ENCODE measurements around the gene NEU2. TPM values are rescaled to one million over a fixed set of nuclear protein-coding genes. Genes with fewer than 3 reads are reported as not detected.
"Not testable (repeated sequence)": the region's sequence is repeated elsewhere in the genome, so short reads cannot be mapped to it uniquely, and the experiment has no call there.

The NEU2 gene
- total RNA-seq, 4 donors from 2014 or later = not detected

DNA sequence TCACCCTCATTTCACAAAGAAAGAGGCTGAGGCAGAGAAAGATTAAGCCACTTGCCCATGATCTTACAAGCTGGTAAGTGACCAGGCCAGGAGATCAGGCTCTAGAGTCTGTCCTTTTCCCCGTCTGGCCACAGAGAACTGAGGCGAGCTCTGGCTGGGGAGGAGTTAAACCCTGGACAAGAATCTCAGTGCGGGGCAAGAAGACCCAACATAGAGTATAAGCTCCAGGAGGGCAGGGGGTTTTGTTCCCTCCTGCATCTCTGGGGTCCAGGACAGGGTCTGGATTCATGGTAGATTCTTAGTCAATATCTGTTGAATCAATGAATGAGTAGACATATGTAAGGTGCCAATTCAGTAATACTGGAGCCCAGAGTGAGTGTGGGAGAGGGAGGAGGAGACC, 14.7 kb downstream of the NEU2 start:
- 92 to 98% methylated on average over 3 of the region's 3 CpGs for WGBS, 2 donors
- intact Hi-C loops (cut with DNase I) = no loop called here
- Histone ChIP-seq H3K4me3 (replicated peaks in 1 of 3) (no peak overlapping the region), H3K4me1 (peaks cover 0 to 5% of the 10 kb centered on the region in 2 donors), H3K27ac (no peak overlapping the region), H3K27me3 (no peaks in the 10 kb centered on the region), H3K9me3 (no peaks in the 10 kb centered on the region), H3K36me3 (no peaks in the 10 kb centered on the region)
- TF ChIP-seq POLR2A (IDR thresholded peaks at IDR 0.05) = no peak
- TF ChIP-seq, protein P1, sequence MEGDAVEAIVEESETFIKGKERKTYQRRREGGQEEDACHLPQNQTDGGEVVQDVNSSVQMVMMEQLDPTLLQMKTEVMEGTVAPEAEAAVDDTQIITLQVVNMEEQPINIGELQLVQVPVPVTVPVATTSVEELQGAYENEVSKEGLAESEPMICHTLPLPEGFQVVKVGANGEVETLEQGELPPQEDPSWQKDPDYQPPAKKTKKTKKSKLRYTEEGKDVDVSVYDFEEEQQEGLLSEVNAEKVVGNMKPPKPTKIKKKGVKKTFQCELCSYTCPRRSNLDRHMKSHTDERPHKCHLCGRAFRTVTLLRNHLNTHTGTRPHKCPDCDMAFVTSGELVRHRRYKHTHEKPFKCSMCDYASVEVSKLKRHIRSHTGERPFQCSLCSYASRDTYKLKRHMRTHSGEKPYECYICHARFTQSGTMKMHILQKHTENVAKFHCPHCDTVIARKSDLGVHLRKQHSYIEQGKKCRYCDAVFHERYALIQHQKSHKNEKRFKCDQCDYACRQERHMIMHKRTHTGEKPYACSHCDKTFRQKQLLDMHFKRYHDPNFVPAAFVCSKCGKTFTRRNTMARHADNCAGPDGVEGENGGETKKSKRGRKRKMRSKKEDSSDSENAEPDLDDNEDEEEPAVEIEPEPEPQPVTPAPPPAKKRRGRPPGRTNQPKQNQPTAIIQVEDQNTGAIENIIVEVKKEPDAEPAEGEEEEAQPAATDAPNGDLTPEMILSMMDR (IDR thresholded peaks at IDR 0.05) = no peak
- no peak for DNase-seq

DNA sequence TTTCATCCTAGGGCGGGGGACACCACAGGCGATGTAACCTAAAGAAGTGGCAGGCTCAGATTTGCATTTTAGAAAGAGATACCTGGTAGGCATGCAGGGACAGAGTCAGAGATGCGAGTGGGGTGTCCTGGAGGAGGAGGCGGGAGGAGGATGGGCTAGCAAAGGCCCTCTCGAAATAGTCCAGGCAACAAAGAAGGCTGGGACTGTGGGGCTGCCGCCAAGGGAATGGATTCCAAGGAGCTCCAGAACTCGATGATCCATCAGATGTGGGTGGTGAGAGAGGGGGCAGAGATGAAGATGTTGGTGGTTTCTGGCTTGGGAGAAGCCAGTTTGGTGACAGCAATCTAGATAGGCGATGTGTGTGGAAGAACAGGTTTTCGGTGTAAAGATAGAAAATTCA, 15.2 kb downstream of the NEU2 start:
- no peak for TF ChIP-seq POLR2A (IDR thresholded peaks at IDR 0.05)
- TF ChIP-seq, protein P1 (IDR thresholded peaks at IDR 0.05) = no peak
- H3K4me1 ChIP-seq = peaks cover 0 to 5% of the 10 kb centered on the region in 2 donors
- H3K27me3 ChIP-seq = no peaks in the 10 kb centered on the region
- H3K9me3 ChIP-seq = no peaks in the 10 kb centered on the region
- no peak for DNase-seq
- H3K4me3 ChIP-seq (replicated peaks in 1 of 3) = no peak overlapping the region
- H3K36me3 ChIP-seq = no peaks in the 10 kb centered on the region
- 73 to 79% methylated on average over 9 of the region's 9 CpGs for WGBS, 2 donors
- no peak overlapping the region for H3K27ac ChIP-seq
- intact Hi-C loops (cut with DNase I) = no loop called here

DNA sequence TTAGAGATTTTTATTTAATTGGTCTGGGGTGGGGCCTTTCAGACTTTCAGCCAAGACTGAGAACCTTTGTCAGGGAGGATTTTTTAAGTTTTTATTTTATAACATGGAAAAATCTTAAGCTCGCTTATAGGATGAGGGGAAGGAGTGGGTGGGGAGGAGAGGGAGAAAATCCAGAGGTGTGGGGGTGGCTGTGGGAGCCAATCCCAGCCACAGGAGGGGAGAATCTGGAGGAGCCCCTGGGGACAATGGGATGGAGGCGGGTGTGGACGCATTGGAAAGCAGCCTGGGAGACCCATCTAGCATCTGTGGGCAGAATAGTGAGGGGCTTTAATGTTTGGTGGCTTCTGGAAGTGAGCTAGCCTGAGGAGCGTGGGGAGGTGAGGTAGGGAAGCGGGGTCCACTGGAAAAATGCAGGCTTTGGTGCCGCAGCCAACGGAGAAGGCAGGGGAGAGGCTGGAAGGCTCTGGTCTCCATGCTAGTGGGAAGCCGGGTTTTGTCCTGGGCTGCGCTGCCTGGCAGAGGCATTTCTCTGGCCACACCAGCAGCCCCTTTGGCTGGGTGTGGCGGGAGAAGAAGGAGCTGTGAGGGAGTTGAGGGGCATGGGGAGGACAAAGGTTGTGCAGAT, 16.2 kb downstream of the NEU2 start:
- no peak overlapping the region for H3K27ac ChIP-seq
- no peaks in the 10 kb centered on the region for H3K9me3 ChIP-seq
- 82 to 85% methylated on average over 10 of the region's 10 CpGs for WGBS, 2 donors
- no peaks in the 10 kb centered on the region for H3K36me3 ChIP-seq
- no peaks in the 10 kb centered on the region for H3K27me3 ChIP-seq
- TF ChIP-seq, protein P1 (IDR thresholded peaks at IDR 0.05) = no peak
- no peak for TF ChIP-seq POLR2A (IDR thresholded peaks at IDR 0.05)
- intact Hi-C loops (cut with DNase I) = no loop called here
- DNase-seq = no peak
- H3K4me1 ChIP-seq = peaks cover 0 to 5% of the 10 kb centered on the region in 2 donors
- H3K4me3 ChIP-seq (replicated peaks in 1 of 3) = no peak overlapping the region

DNA sequence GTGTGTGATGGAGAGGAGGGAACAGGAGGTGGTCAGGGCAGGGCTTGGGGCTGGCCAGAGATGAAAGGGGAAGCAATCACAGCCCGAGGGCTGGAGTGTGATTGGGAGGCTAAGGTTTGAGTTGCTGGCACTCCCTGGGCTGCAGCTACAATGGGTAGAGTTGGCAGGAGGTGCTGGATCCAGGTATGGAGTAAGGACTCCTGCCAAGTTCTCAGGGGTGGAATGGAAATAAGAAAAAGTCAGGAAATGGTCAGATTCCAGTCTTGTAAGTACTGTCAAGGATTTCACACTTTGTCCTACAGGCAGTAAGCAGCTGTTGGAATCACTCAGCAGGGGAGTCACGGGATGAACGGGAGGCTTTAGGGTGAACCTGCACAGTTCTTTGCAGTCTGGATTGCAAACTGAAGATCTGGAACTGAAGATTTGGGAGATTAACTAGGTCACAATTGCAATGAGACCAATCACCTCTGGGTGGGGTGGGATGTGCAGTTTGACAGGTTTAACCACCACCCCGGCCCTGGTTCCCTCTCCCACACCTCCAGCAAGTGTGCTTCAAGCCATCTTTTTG, 16.8 kb downstream of the NEU2 start:
- no peak for DNase-seq
- Histone ChIP-seq H3K27me3 (no peaks in the 10 kb centered on the region), H3K27ac (no peak overlapping the region), H3K4me3 (replicated peaks in 1 of 3) (no peak overlapping the region), H3K36me3 (no peaks in the 10 kb centered on the region), H3K9me3 (no peaks in the 10 kb centered on the region), H3K4me1 (peaks cover 0 to 10% of the 10 kb centered on the region in 2 donors)
- WGBS, 2 donors = 42 to 49% methylated on average over 4 of the region's 4 CpGs
- no peak for TF ChIP-seq POLR2A (IDR thresholded peaks at IDR 0.05)
- intact Hi-C loops (cut with DNase I) = no loop called here

DNA sequence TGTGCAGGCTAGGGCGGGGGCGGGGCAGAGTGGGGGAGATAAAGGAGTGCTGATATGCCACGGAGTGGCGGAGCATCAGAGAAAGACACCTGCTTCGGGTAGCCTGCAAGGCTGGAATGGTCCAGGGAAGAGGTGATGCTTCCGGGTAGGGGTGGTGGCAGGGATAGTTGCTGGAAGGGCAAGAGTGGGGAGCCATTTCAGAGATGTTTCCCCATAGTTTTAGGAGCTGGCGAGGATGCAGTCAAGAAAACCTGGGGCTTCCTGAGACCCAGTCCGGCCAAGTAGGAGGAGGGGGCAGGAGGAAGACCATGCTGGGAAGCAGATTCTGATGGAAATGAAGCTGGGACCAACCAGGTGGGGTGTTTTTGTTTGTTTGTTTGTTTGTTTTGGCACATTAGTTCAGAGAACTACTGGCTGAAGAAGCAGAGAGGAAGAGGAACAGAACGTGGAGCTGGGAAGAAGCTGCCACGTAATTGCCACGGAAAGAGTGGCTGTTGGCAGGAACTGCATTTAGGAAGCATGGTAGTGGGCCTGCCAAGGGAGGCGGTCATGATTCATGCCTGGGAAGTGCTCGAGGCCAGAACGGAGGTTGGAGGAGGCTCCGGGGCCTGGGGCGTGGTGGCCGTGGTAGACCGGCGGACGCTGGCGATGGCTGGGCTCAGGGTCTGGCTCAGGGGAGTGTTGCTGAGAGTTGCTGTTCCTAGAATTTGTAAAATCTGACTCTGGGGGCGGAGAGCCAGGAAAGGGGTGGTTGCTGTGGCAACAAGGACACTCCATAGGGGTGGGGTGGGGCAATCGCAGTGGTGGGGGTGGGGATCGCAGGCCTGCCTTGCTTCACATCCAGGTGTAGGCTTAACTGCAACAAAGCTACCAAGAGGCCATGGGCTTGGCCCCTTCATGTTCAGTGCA, 19.0 kb downstream of the NEU2 start:
- TF ChIP-seq, protein P1 (IDR thresholded peaks at IDR 0.05) = no peak
- no peak for TF ChIP-seq POLR2A (IDR thresholded peaks at IDR 0.05)
- 48 to 54% methylated on average over 23 to 24 of the region's 24 CpGs for WGBS, 2 donors
- no peak overlapping the region for H3K27ac ChIP-seq
- peak; percentile 29 to 38 for DNase-seq
- H3K36me3 ChIP-seq = no peaks in the 10 kb centered on the region
- H3K4me1 ChIP-seq = peaks cover 0 to 10% of the 10 kb centered on the region in 2 donors
- intact Hi-C loops (cut with DNase I) = loop anchor here (5.0 kb wide), 1 partner anchor 444 kb away; no protein-coding TSS in a partner anchor
- no peaks in the 10 kb centered on the region for H3K27me3 ChIP-seq
- H3K9me3 ChIP-seq = no peaks in the 10 kb centered on the region
- H3K4me3 ChIP-seq (replicated peaks in 1 of 3) = no peak overlapping the region

DNA sequence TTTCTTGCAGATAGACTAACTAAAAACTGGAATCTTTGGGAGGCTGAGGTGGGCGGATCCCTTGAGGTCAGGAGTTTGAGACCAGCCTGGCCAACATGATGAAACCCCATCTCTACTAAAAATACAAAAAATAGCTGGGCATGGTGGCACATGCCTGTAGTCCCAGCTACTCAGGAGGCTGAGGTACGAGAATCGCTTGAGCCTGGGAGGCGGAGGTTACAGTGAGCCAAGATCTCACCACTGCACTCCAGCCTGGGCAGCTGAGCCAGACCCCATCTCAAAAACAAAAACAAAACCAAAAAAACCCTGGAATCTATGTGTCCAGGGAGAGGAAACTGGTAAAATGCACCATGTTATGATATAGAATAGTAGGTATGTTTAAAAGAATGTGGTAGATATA, 20.0 kb downstream of the NEU2 start:
- 99% methylated on average over 4 of the region's 4 CpGs for WGBS, 2 donors
- not testable (repeated sequence) for H3K4me3 ChIP-seq (replicated peaks in 1 of 3); H3K27ac ChIP-seq; H3K9me3 ChIP-seq; DNase-seq; H3K4me1 ChIP-seq; H3K27me3 ChIP-seq; H3K36me3 ChIP-seq
- intact Hi-C loops (cut with DNase I) = loop anchor here (5.0 kb wide), 1 partner anchor 445 kb away; no protein-coding TSS in a partner anchor

All from thyroid gland (tissue), 4 donors.